Fibroblast of the aortic adventitia (primary cell): ENCODE results near the gene CD52. TPM values are rescaled to one million over a fixed set of nuclear protein-coding genes. Genes with fewer than 3 reads are reported as not detected.
A peak's percentile ranks its signal among the peaks of the same experiment; 100 is the strongest.

Experiments used
- DNase-seq: peaks from one replicate; pipeline ENCODE4 v3.0.0-alpha.2; 2010; ENCODE audit warnings: low read depth
- H3K4me3 ChIP-seq: 2 replicates; pipeline ENCODE4 v1.5.1; 2011; ENCODE audit warnings: low read depth, mild to moderate bottlenecking, control low read depth, low read length, moderate library complexity
- total RNA-seq: library from RNA; depleted of rRNA; stranded (reverse); fragments of >200 nt; gene quantifications from 2 replicates; pipeline ENCODE4 v1.2.3, GENCODE V29; 2012; ENCODE audit warnings: low replicate concordance
- TF ChIP-seq, protein P1 (sequence below): IDR thresholded peaks from 2 replicates; pipeline ENCODE4 v1.5.1; 2011; ENCODE audit warnings: mild to moderate bottlenecking, low read length, control low read depth, inconsistent platforms; ENCODE audit not compliant: insufficient read depth

CD52 gene
- total RNA-seq, 1 donor, result not detected

DNA sequence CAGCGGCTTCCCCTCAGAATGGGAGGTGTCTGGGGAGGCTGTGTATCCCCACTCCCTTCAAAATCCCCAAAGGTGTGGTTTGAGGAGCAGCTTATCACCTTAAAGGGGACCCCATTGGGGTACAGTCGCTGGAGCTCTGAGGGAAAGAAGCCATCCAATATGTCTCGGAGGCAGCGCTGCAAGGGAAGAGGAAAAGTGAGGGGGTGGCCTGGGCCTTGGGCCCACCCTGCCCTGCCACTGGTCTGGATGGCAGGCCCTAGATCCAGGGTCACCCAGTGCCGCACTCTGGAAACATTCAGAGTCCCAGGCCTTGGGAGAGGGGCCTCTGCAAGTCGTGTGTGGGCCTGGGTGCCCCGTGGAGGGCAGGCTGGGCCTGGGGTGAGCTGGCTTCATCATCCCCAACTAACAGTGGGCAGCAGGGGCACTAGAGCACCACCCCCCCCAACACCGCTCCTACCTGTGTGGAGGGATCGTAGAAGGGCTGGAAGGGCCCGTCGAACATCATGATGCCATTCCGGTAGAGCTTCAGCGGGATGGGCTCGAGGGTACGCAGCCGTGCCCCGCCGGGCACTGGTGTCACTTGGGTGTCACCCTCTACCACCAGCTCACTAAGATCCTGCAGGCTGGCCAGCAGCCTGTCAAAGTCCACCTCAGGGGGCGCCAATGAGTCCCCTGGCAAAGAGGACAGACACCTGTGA lies 32.2 kb upstream of the CD52 start:
- TF ChIP-seq, protein P1, sequence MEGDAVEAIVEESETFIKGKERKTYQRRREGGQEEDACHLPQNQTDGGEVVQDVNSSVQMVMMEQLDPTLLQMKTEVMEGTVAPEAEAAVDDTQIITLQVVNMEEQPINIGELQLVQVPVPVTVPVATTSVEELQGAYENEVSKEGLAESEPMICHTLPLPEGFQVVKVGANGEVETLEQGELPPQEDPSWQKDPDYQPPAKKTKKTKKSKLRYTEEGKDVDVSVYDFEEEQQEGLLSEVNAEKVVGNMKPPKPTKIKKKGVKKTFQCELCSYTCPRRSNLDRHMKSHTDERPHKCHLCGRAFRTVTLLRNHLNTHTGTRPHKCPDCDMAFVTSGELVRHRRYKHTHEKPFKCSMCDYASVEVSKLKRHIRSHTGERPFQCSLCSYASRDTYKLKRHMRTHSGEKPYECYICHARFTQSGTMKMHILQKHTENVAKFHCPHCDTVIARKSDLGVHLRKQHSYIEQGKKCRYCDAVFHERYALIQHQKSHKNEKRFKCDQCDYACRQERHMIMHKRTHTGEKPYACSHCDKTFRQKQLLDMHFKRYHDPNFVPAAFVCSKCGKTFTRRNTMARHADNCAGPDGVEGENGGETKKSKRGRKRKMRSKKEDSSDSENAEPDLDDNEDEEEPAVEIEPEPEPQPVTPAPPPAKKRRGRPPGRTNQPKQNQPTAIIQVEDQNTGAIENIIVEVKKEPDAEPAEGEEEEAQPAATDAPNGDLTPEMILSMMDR, result peak; percentile 38
- no peak for DNase-seq
- H3K4me3 ChIP-seq, result no peak overlapping the region

DNA sequence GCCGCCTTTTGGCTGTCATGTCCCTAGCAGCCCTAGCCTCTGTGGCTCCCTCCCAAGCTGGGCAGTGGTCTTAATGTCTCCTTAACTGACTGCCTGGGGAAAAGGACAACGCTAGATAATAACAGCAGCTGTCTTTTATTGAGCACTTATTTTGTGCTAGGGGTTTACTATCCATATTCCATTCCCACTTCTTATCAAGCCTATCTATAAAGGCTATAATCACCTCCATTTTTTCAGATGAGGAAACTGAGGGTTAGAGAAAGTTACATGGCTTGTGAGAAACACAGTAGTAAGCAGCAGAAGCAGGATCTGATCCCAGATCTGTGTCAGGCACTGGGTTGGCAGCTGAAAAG lies 31.7 kb upstream of the CD52 start:
- TF ChIP-seq, protein P1, result no peak
- no peak for DNase-seq
- no peak overlapping the region for H3K4me3 ChIP-seq

DNA sequence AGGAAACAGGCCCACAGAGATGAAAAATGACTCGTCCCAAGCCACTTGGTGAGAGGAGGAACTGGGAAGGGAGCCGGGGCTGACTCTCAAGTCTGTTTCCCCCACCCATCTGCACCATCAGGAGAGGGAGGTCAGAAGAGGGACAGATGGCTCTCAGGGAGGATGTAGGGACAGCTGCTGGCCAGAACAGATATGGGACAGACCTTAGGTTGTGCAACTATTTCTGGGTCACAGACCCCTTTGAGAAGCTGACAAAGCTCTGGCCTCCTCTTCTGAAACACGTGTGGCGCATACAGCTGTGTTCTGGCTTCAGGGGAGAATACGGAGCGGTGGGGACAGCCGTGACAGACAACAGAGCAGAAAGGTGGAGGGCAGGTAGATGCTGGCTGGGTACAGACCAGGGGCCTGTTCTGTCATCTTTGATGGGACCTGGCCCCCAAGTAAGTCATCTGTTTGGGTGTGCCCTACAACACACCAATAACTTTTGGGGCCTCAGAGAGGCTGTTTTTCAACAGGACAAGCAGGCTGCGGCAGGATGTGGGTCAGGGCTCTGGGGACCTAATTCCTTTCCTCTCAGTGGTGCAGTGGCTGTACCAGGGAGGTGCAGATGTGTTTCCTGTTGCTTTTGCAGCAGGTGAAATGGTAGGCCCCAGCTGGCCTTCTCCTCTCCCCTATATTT lies 30.6 kb upstream of the CD52 start:
- DNase-seq, result no peak
- TF ChIP-seq, protein P1, result no peak
- no peak overlapping the region for H3K4me3 ChIP-seq

DNA sequence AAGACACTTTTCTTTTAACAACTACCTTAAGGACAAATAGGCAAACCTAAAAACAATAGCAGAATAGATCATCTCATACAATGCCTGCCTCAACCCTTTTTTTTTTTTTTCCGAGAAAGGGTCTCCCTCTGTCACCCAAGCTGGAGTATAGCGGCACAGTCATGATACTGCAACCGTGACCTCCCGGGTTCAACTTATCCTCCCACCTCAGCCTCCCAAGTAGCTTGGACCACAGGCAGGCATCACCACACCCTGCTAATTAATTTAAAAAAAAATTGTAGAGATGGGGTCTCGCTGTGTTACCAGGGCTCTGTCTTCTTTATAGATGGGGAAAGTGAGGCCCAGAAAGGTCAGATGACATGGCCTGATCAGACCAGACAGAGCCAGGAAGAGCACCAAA lies 29.9 kb upstream of the CD52 start:
- TF ChIP-seq, protein P1, result no peak
- DNase-seq, result no peak
- H3K4me3 ChIP-seq, result no peak overlapping the region

DNA sequence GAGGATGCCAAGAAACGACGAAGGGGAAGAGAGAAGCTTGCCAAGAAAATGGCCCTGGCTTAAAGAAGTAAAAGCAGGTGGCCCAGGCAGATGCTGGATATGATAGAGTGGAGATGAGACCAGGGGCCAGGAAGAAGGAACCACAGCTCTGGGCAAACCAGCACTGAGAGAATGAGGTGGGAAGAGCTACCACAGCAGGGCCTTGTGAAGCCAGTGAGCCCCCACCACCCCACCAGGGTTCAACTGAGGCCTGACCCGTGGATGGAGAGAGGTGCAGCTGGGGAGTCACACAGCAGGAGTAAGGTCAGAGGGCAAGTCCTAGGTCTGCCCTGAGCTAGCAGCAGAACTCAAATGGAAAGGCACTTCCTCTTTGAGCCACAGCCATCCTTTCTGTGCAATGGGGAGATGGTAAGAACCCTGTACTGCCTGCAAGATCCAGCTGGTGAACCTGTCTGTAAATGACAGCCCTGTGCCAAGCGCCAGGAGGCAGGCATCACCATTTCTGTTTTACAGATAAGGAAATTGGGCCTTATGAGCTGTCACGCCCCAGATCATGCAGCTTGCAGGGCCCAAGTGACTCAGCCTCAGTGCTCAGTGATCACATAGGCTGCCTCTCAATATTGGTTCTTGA lies 29.3 kb upstream of the CD52 start:
- H3K4me3 ChIP-seq, result no peak overlapping the region
- TF ChIP-seq, protein P1, result no peak
- DNase-seq, result no peak

DNA sequence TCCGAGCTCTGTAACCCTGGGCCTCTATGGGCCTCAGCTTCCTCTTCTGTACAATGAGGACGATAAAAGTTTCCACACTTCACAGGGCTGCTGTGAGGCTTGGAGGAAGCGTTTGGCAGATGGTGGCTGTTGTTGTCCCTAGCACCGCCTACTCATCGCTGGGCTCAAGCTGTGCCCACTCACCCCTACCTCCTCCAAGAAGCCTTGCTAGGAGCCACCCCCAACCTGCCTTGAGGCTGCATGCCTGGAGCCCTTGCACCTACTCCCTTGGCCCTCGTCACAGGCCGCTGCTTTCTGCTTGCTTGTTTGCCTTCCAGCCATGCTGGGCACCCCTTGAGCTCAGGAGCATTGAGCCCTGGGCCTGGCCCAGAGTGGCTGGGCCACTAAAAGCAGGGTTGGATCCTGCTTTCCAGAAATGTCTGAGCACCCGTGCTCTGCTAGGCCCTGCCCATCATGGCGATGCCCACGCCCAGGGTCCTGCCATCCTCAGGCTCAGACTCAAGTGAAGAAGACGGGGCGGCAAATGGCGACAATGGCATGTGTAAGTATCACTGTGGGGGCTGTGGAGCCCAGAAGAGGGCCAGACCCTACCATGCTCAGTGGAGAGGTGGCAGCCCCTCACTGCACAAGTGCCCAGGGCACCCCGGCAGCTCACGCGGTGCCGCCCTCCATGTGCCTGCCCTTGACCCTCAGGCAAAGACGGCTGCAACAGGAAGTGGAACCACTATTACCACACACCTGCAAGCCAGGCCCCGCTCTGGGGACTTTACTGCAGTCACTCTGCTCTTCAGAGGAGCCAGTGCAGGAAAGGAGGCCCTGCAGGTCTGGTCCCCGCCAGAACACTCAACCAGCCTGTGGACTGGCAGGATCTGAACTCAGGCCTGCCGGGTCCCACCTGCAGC lies 28.3 kb upstream of the CD52 start:
- no peak overlapping the region for H3K4me3 ChIP-seq
- TF ChIP-seq, protein P1, result no peak
- no peak for DNase-seq
